Gastroesophageal sphincter (tissue), 4 donors: Measurements from ENCODE around the gene ABCB7. TPM values are rescaled to one million over a fixed set of nuclear protein-coding genes. Genes with fewer than 3 reads are reported as not detected.
"Not testable (repeated sequence)": the region's sequence is repeated elsewhere in the genome, so short reads cannot be mapped to it uniquely, and the experiment has no call there.

Source experiments
- ATAC-seq: fragments of 150-250 bp; one replicate; pipeline ENCODE4 v1.9.1; 2016; ENCODE audit warnings: mild to moderate bottlenecking, moderate library complexity
- H3K27ac ChIP-seq, 4 donors: fragments of 200-600 bp; sonication (generic) in 3 of 4; 1 replicate in 3 of 4; 2 replicates in 1 of 4; pipeline ENCODE4 v1.5.1; 2016 to 2019
- H3K27me3 ChIP-seq: fragments of 200-600 bp; sonication (generic); one replicate; pipeline ENCODE4 v1.5.1; 2019
- H3K36me3 ChIP-seq, 2 donors: fragments of 200-600 bp; sonication (generic); one replicate each; pipeline ENCODE4 v1.5.1; 2019; ENCODE audit warnings: control low read depth in 1 of 2
- H3K4me1 ChIP-seq, 3 donors: fragments of 200-600 bp; sonication (generic); 1 replicate in 2 of 3; 2 replicates in 1 of 3; pipeline ENCODE4 v1.5.1; 2016 to 2019; ENCODE audit warnings: control low read depth in 2 of 3
- H3K4me3 ChIP-seq, 2 donors: fragments of 200-600 bp; sonication (generic); one replicate each; pipeline ENCODE4 v1.5.1; 2019; ENCODE audit warnings: mild to moderate bottlenecking in 1 of 2, moderate library complexity in 1 of 2
- H3K9me3 ChIP-seq, 3 donors: fragments of 200-600 bp; sonication (generic); one replicate each; pipeline ENCODE4 v1.5.1; 2017 to 2019; ENCODE audit warnings: control low read depth in 2 of 3
- CTCF ChIP-seq, 4 experiments: fragments of 200-600 bp in 2 of 4; fragments of 450-650 bp in 2 of 4; sonication (generic) in 1 of 4; IDR thresholded peaks; one replicate each; pipeline ENCODE4 v1.5.1; 2017 to 2019; ENCODE audit warnings: antibody characterized with exemption in 4 of 4, mild to moderate bottlenecking in 2 of 4, moderate library complexity in 2 of 4
- EP300 ChIP-seq: sonication (generic); formaldehyde crosslinking; IDR thresholded peaks from one replicate; pipeline ENCODE4 v1.6.1; 2017; ENCODE audit warnings: antibody characterized with exemption, mild to moderate bottlenecking
- POLR2A ChIP-seq, 2 donors: fragments of 450-650 bp; IDR thresholded peaks; one replicate each; pipeline ENCODE4 v1.6.1; 2017; ENCODE audit warnings: antibody characterized with exemption in 2 of 2, mild to moderate bottlenecking in 2 of 2, moderate library complexity in 1 of 2
- POLR2AphosphoS5 ChIP-seq: sonication (generic); formaldehyde crosslinking; IDR thresholded peaks from one replicate; pipeline ENCODE4 v1.6.1; 2017; ENCODE audit warnings: antibody characterized with exemption
- WGBS, 2 donors: methylation state at CpG; one replicate each; pipeline ENCODE4 v1.1.5; 2018; ENCODE audit warnings: low coverage in 1 of 2; 5-methylcytosine and 5-hydroxymethylcytosine counted together
- total RNA-seq, 4 donors: library from RNA; depleted of rRNA; stranded (reverse); fragments of >200 nt; gene quantifications; one replicate each; pipeline ENCODE4 v1.1.0, GENCODE V29; 2016

ABCB7 gene
- total RNA-seq, result 10 to 100 TPM; 44.7 to 83.7 (median 69.6) TPM

GRCh38 chrX:75155827-75156525 is at the start of gene ABCB7:
Gene ABCB7 (minus strand): TSS chrX:75156283. CDS start chrX:75156272, 11 bp downstream.
- peak within 1 kb of the TSS; percentile 63 to 78 for H3K4me3 ChIP-seq
- TF ChIP-seq POLR2A (IDR thresholded peaks at IDR 0.05) (no peak), CTCF (IDR thresholded peaks at IDR 0.05) (peak in 1 of 4 experiments; percentile 29), POLR2AphosphoS5 (no peak)
- no peaks in the 10 kb centered on the region for H3K36me3 ChIP-seq
- peaks cover 0 to 30% (median 0%) of the 10 kb centered on the region in 3 donors for H3K4me1 ChIP-seq
- no peaks in the 10 kb centered on the region for H3K27me3 ChIP-seq
- no peaks in the 10 kb centered on the region for H3K9me3 ChIP-seq
- WGBS, 2 donors, result 2 to 33% methylated on average over 10 to 18 of the region's 35 CpGs
- H3K27ac ChIP-seq, result peak within 1 kb of the TSS; percentile 65 to 82 (median 80)
- peak; percentile 82 for ATAC-seq

GRCh38 chrX:75188415-75189206 is 32.5 kb upstream of the ABCB7 start:
- 88 to 93% methylated on average over 6 to 12 of the region's 27 CpGs for WGBS, 2 donors
- ATAC-seq, result not testable (repeated sequence)

GRCh38 chrX:75181721-75182120 is 25.6 kb upstream of the ABCB7 start:
- H3K4me3 ChIP-seq, result no peak overlapping the region
- no peaks in the 10 kb centered on the region for H3K9me3 ChIP-seq
- no peak for ATAC-seq
- H3K27me3 ChIP-seq, result no peaks in the 10 kb centered on the region
- no peak overlapping the region for H3K27ac ChIP-seq
- no peaks in the 10 kb centered on the region for H3K4me1 ChIP-seq
- no peak for TF ChIP-seq POLR2A (IDR thresholded peaks at IDR 0.05)
- no peak for TF ChIP-seq EP300
- no peak for TF ChIP-seq POLR2AphosphoS5
- no peaks in the 10 kb centered on the region for H3K36me3 ChIP-seq

More at GRCh38 chrX:75188415-75189206, 32.5 kb upstream of the ABCB7 start:
- not testable (repeated sequence) for H3K27ac ChIP-seq, H3K36me3 ChIP-seq, H3K9me3 ChIP-seq, H3K4me3 ChIP-seq, H3K27me3 ChIP-seq, H3K4me1 ChIP-seq

GRCh38 chrX:75179536-75180293 is 23.6 kb upstream of the ABCB7 start:
- 60% methylated on average over 1 of the region's 25 CpGs; no CpG with 5 or more reads in 1 of the 2 donors for WGBS, 2 donors
- not testable (repeated sequence) for H3K27me3 ChIP-seq, H3K27ac ChIP-seq, H3K4me1 ChIP-seq, ATAC-seq, H3K9me3 ChIP-seq, H3K4me3 ChIP-seq, H3K36me3 ChIP-seq

GRCh38 chrX:75172257-75172890 is 16.3 kb upstream of the ABCB7 start:
- not testable (repeated sequence) for H3K9me3 ChIP-seq, ATAC-seq, H3K27me3 ChIP-seq, H3K27ac ChIP-seq, H3K4me1 ChIP-seq, H3K36me3 ChIP-seq, H3K4me3 ChIP-seq
- WGBS, 2 donors, result no CpG with 5 or more reads among the region's 16 CpGs

GRCh38 chrX:75158054-75158453 is 2.0 kb upstream of the ABCB7 start:
- H3K36me3 ChIP-seq, result no peaks in the 10 kb centered on the region
- peaks cover 0 to 16% (median 0%) of the 10 kb centered on the region in 3 donors for H3K4me1 ChIP-seq
- ATAC-seq, result no peak
- TF ChIP-seq POLR2A (IDR thresholded peaks at IDR 0.05) (no peak), EP300 (no peak), CTCF (IDR thresholded peaks at IDR 0.05) (no peak), POLR2AphosphoS5 (no peak)
- no peaks in the 10 kb centered on the region for H3K9me3 ChIP-seq
- no peak overlapping the region for H3K4me3 ChIP-seq
- no peak overlapping the region for H3K27ac ChIP-seq
- WGBS, 2 donors, result 83 to 90% methylated on average over 3 of the region's 3 CpGs
- no peaks in the 10 kb centered on the region for H3K27me3 ChIP-seq
